Fibroblast of lung (primary cell): ENCODE measurements around the gene XPC.

Experiments used
- CTCF ChIP-seq, 2 donors: IDR thresholded peaks in 1 of 2; conservative IDR thresholded peaks in 1 of 2; 1 replicate in 1 of 2; 2 replicates in 1 of 2; pipeline ENCODE4 v1.5.1; 2011 to 2012; ENCODE audit warnings: low read length in 2 of 2, control low read depth in 1 of 2, inconsistent platforms in 1 of 2, low read depth in 1 of 2, mild to moderate bottlenecking in 1 of 2
- EZH2 ChIP-seq: IDR thresholded peaks from 2 replicates; pipeline ENCODE4 v1.5.1; 2012; ENCODE audit warnings: low read length, control low read depth, mild to moderate bottlenecking; ENCODE audit errors: missing control alignments

GRCh38 chr3:14183015-14183577 lies 4.7 kb upstream of the XPC start:
- TF ChIP-seq CTCF (conservative IDR thresholded peaks at IDR 0.05 in 1 of 2, IDR thresholded peaks at IDR 0.05 in 1 of 2; ENCODE audit: low read depth in 1 of 2, low read length in 2 of 2) (no peak), EZH2 (no peak)
